IPS-20b (cell line): ENCODE data around the gene CSH2.
"Not testable (repeated sequence)": the region's sequence is repeated elsewhere in the genome, so short reads cannot be mapped to it uniquely, and the experiment has no call there.

ENCODE experiments used
- H3K27ac ChIP-seq: one replicate; pipeline ENCODE4 v1.5.1; 2013; ENCODE audit warnings: low read length
- H3K27me3 ChIP-seq: 2 replicates; pipeline ENCODE4 v1.6.1; 2013; ENCODE audit warnings: mild to moderate bottlenecking, low read length, inconsistent platforms; ENCODE audit not compliant: insufficient read depth
- H3K36me3 ChIP-seq: 2 replicates; pipeline ENCODE4 v1.6.1; 2013; ENCODE audit warnings: low read depth, mild to moderate bottlenecking, inconsistent platforms, low read length, moderate library complexity; ENCODE audit not compliant: insufficient read depth
- H3K4me1 ChIP-seq: 2 replicates; pipeline ENCODE4 v1.6.1; 2013; ENCODE audit warnings: mild to moderate bottlenecking, control low read depth, inconsistent platforms, low read length, moderate library complexity; ENCODE audit not compliant: insufficient read depth
- H3K4me3 ChIP-seq: 2 replicates; pipeline ENCODE4 v1.5.1; 2013; ENCODE audit warnings: mild to moderate bottlenecking, low read length, inconsistent platforms
- H3K9ac ChIP-seq: 2 replicates; pipeline ENCODE4 v1.6.1; 2013; ENCODE audit warnings: low read depth, mild to moderate bottlenecking, inconsistent platforms, low read length, moderate library complexity
- H3K9me3 ChIP-seq: 2 replicates; pipeline ENCODE4 v1.6.1; 2013; ENCODE audit warnings: mild to moderate bottlenecking, low read depth, low read length, inconsistent platforms; ENCODE audit not compliant: insufficient read depth

CSH2 gene

GRCh38 chr17:63911657-63912100 lies 38.2 kb upstream of the CSH2 start:
- H3K4me3 ChIP-seq = no peak overlapping the region
- no peaks in the 10 kb centered on the region for H3K9me3 ChIP-seq
- no peaks in the 10 kb centered on the region for H3K36me3 ChIP-seq
- peaks cover 3% of the 10 kb centered on the region; the same call in 1 of the 2 replicates for H3K4me1 ChIP-seq
- H3K27me3 ChIP-seq = no peaks in the 10 kb centered on the region; the same call in 1 of the 2 replicates
- no peak overlapping the region for H3K9ac ChIP-seq
- H3K27ac ChIP-seq = no peak overlapping the region

GRCh38 chr17:63911041-63911635 lies 37.7 kb upstream of the CSH2 start, which contains the start of gene CSHL1:
CSHL1 (minus strand) TSS chr17:63911258; CDS start chr17:63911196, 62 bp downstream.
- H3K36me3 ChIP-seq = no peaks in the 10 kb centered on the region
- H3K27ac ChIP-seq = no peak within 1 kb of the TSS
- H3K9ac ChIP-seq = no peak within 1 kb of the TSS
- no peaks in the 10 kb centered on the region; the same call in 1 of the 2 replicates for H3K27me3 ChIP-seq
- H3K9me3 ChIP-seq = no peaks in the 10 kb centered on the region
- H3K4me3 ChIP-seq = no peak within 1 kb of the TSS
- H3K4me1 ChIP-seq = peaks cover 3% of the 10 kb centered on the region; the same call in 1 of the 2 replicates

- peaks cover 3% of the 10 kb centered on the region; the same call in 1 of the 2 replicates for H3K4me1 ChIP-seq
- no peaks in the 10 kb centered on the region for H3K9me3 ChIP-seq
- H3K4me3 ChIP-seq = no peak overlapping the region
- no peaks in the 10 kb centered on the region for H3K36me3 ChIP-seq
- H3K9ac ChIP-seq = no peak overlapping the region
- no peak overlapping the region for H3K27ac ChIP-seq
- no peaks in the 10 kb centered on the region; the same call in 1 of the 2 replicates for H3K27me3 ChIP-seq
These were observed 36.6 kb upstream of the CSH2 start for GRCh38 chr17:63910096-63910495.

- H3K4me3 ChIP-seq, H3K36me3 ChIP-seq, H3K9me3 ChIP-seq, H3K4me1 ChIP-seq, H3K9ac ChIP-seq, H3K27me3 ChIP-seq, H3K27ac ChIP-seq: not testable (repeated sequence)
These were observed 36.1 kb upstream of the CSH2 start for GRCh38 chr17:63909586-63909985.

- not testable (repeated sequence) for H3K27ac ChIP-seq, H3K36me3 ChIP-seq, H3K9me3 ChIP-seq, H3K4me3 ChIP-seq, H3K4me1 ChIP-seq, H3K9ac ChIP-seq, H3K27me3 ChIP-seq
These were observed 33.8 kb upstream of the CSH2 start for GRCh38 chr17:63907161-63907778.

- H3K4me3 ChIP-seq, H3K9me3 ChIP-seq, H3K9ac ChIP-seq, H3K36me3 ChIP-seq, H3K27me3 ChIP-seq, H3K4me1 ChIP-seq, H3K27ac ChIP-seq: not testable (repeated sequence)
These were observed 31.3 kb upstream of the CSH2 start for GRCh38 chr17:63904796-63905195.

GRCh38 chr17:63903787-63904201 lies 30.3 kb upstream of the CSH2 start:
- not testable (repeated sequence) for H3K9me3 ChIP-seq, H3K4me3 ChIP-seq, H3K9ac ChIP-seq, H3K27ac ChIP-seq, H3K4me1 ChIP-seq, H3K27me3 ChIP-seq, H3K36me3 ChIP-seq

- not testable (repeated sequence) for H3K4me3 ChIP-seq, H3K9ac ChIP-seq, H3K9me3 ChIP-seq, H3K27ac ChIP-seq, H3K27me3 ChIP-seq, H3K36me3 ChIP-seq, H3K4me1 ChIP-seq
These were observed 28.5 kb upstream of the CSH2 start for GRCh38 chr17:63901971-63902370.

GRCh38 chr17:63898899-63899798 lies 25.7 kb upstream of the CSH2 start:
- not testable (repeated sequence) for H3K27me3 ChIP-seq, H3K9ac ChIP-seq, H3K4me1 ChIP-seq, H3K27ac ChIP-seq, H3K36me3 ChIP-seq, H3K4me3 ChIP-seq, H3K9me3 ChIP-seq

GRCh38 chr17:63896524-63897354 lies 23.3 kb upstream of the CSH2 start, which contains the start of gene CSH1:
CSH1 (minus strand) TSS chr17:63896574; CDS start chr17:63896511, 63 bp downstream.
- not testable (repeated sequence) for H3K27ac ChIP-seq, H3K4me3 ChIP-seq, H3K4me1 ChIP-seq, H3K36me3 ChIP-seq, H3K9ac ChIP-seq, H3K9me3 ChIP-seq, H3K27me3 ChIP-seq

GRCh38 chr17:63894821-63895220 lies 21.3 kb upstream of the CSH2 start:
- not testable (repeated sequence) for H3K4me3 ChIP-seq, H3K9me3 ChIP-seq, H3K9ac ChIP-seq, H3K4me1 ChIP-seq, H3K36me3 ChIP-seq, H3K27me3 ChIP-seq, H3K27ac ChIP-seq
